ENCODE results near the gene GLT8D2. TPM values are rescaled to one million over a fixed set of nuclear protein-coding genes. Genes with fewer than 3 reads are reported as not detected.

Gene GLT8D2
- total and polyA plus RNA-seq, 2 of the 13 experiments (the other 11 are each of a cell fraction or from before 2014, with no cell fraction given) = not detected

GRCh38 chr12:104095289-104095688 lies 45.3 kb upstream of the GLT8D2 start:
- intact Hi-C loops (cut with micrococcal nuclease; ENCODE audit: unreplicated experiment) (no loop called here), in situ Hi-C loops (cut with HindIII; ENCODE audit: extremely low pct_ligation_motif_present, low pct_unique_long_range_greater_than_20kb) (no loop called here)
- H3K9ac ChIP-seq (ENCODE audit: insufficient read depth, low read depth, low read length) = no peak overlapping the region
- H3K4me1 ChIP-seq (ENCODE audit: insufficient read depth, low read length) = no peaks in the 10 kb centered on the region
- no peak for FAIRE-seq
- H2AFZ ChIP-seq (ENCODE audit: low read length) = no peak overlapping the region
- no peaks in the 10 kb centered on the region for H3K79me2 ChIP-seq (ENCODE audit: insufficient read depth, low read length)
- no peak for DNase-seq (ENCODE audit: low spot score)
- H3K4me2 ChIP-seq (ENCODE audit: low read depth, low read length) = no peak overlapping the region
- WGBS (ENCODE audit: low lambda C conversion rate) = 98% methylated on average over 1 of the region's 1 CpG
- H3K4me3 ChIP-seq (replicated peaks in 1 of 3; ENCODE audit: insufficient read depth in 1 of 3, low read depth in 2 of 3, low read length in 3 of 3) = no peak overlapping the region
- no peaks in the 10 kb centered on the region for H3K27me3 ChIP-seq (ENCODE audit: control insufficient read depth in 1 of 2, insufficient read depth in 2 of 2, low read length in 2 of 2)
- no TSS peak for BruUV-seq (replicated peaks)
- H3K9me3 ChIP-seq (ENCODE audit: low read length) = no peaks in the 10 kb centered on the region
- ChIA-PET POLR2A (no interaction called here), CTCF (ENCODE audit: low intra/inter-chr PET ratio, low total read pairs) (no interaction called here)
- no peak overlapping the region for H3K27ac ChIP-seq (ENCODE audit: extremely low read length, insufficient read depth, low read length)
- H3K36me3 ChIP-seq (replicated peaks in 1 of 2; ENCODE audit: control insufficient read depth in 1 of 2, insufficient read depth in 2 of 2, low read length in 2 of 2) = peaks cover 0 to 2% of the 10 kb centered on the region in 2 experiments; a peak in 2 of 5 replicates
- no peak for ATAC-seq
- H4K20me1 ChIP-seq (ENCODE audit: insufficient read depth, low read length) = no peaks in the 10 kb centered on the region
- no peak for TF ChIP-seq ZSCAN21 (CRISPR knock-in tag; IDR thresholded peaks at IDR 0.05; ENCODE audit: borderline replicate concordance)
- TF ChIP-seq SMARCE1 (IDR thresholded peaks at IDR 0.05; ENCODE audit: borderline replicate concordance) = no peak
- TF ChIP-seq AHDC1 (CRISPR knock-in tag; IDR thresholded peaks at IDR 0.05; ENCODE audit: borderline replicate concordance) = no peak
- no peak for TF ChIP-seq ZNF674 (CRISPR knock-in tag; IDR thresholded peaks at IDR 0.05; ENCODE audit: low read depth)
- TF ChIP-seq ZNF687 (CRISPR knock-in tag; IDR thresholded peaks at IDR 0.05) = no peak
- no peak for TF ChIP-seq CREB3 (CRISPR knock-in tag; IDR thresholded peaks at IDR 0.05)
